SH-SY5Y (cell line): ENCODE measurements around the gene TEAD3.

Source experiments
- GATA2 ChIP-seq: IDR thresholded peaks from 2 replicates; pipeline ENCODE4 v1.6.1; 2011; ENCODE audit warnings: mild to moderate bottlenecking, low read depth, low read length
- GATA3 ChIP-seq: IDR thresholded peaks from 2 replicates; pipeline ENCODE4 v1.6.1; 2011; ENCODE audit warnings: low read depth, mild to moderate bottlenecking, low read length, moderate library complexity

- TF ChIP-seq GATA2 (no peak), GATA3 (no peak)
These were observed 22.6 kb upstream of the TEAD3 start for GRCh38 chr6:35519313-35520015.
